ENCODE results near the gene PLCG1.

DNA sequence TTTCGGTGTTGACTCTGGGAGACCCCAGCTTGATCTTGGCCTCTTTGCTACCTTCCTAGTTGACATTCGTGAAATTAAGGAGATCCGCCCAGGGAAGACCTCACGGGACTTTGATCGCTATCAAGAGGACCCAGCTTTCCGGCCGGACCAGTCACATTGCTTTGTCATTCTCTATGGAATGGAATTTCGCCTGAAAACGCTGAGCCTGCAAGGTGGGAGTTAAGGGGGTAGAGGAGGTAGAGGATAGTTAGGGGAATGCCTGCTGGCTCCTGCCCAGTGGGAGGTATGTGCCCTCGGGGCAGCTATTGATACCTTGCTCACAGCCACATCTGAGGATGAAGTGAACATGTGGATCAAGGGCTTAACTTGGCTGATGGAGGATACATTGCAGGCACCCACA lies 22.2 kb downstream of the PLCG1 start:
- TF ChIP-seq, protein P1, sequence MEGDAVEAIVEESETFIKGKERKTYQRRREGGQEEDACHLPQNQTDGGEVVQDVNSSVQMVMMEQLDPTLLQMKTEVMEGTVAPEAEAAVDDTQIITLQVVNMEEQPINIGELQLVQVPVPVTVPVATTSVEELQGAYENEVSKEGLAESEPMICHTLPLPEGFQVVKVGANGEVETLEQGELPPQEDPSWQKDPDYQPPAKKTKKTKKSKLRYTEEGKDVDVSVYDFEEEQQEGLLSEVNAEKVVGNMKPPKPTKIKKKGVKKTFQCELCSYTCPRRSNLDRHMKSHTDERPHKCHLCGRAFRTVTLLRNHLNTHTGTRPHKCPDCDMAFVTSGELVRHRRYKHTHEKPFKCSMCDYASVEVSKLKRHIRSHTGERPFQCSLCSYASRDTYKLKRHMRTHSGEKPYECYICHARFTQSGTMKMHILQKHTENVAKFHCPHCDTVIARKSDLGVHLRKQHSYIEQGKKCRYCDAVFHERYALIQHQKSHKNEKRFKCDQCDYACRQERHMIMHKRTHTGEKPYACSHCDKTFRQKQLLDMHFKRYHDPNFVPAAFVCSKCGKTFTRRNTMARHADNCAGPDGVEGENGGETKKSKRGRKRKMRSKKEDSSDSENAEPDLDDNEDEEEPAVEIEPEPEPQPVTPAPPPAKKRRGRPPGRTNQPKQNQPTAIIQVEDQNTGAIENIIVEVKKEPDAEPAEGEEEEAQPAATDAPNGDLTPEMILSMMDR (IDR thresholded peaks at IDR 0.05; ENCODE audit: insufficient read depth, low read length, poor library complexity, severe bottlenecking), result no peak
- no peak for TF ChIP-seq EZH2phosphoT487 (conservative IDR thresholded peaks at IDR 0.05; ENCODE audit: low read length)

All from SU-DHL-6 (cell line).